Hindlimb muscle (tissue), 1 donor: ENCODE data around the gene ESPNL. TPM values are rescaled to one million over a fixed set of nuclear protein-coding genes. Genes with fewer than 3 reads are reported as not detected.

ENCODE experiments used
- DNase-seq: peaks from one replicate; pipeline ENCODE4 v3.0.0-alpha.2; 2013
- polyA plus RNA-seq: library from polyadenylated mRNA; unstranded; fragments of 120-200 nt; gene quantifications from one replicate; pipeline ENCODE4 v1.2.1, GENCODE V29; 2013; ENCODE audit not compliant: insufficient read length

ESPNL gene
- polyA plus RNA-seq, 1 donor, result 1.2 TPM

DNA sequence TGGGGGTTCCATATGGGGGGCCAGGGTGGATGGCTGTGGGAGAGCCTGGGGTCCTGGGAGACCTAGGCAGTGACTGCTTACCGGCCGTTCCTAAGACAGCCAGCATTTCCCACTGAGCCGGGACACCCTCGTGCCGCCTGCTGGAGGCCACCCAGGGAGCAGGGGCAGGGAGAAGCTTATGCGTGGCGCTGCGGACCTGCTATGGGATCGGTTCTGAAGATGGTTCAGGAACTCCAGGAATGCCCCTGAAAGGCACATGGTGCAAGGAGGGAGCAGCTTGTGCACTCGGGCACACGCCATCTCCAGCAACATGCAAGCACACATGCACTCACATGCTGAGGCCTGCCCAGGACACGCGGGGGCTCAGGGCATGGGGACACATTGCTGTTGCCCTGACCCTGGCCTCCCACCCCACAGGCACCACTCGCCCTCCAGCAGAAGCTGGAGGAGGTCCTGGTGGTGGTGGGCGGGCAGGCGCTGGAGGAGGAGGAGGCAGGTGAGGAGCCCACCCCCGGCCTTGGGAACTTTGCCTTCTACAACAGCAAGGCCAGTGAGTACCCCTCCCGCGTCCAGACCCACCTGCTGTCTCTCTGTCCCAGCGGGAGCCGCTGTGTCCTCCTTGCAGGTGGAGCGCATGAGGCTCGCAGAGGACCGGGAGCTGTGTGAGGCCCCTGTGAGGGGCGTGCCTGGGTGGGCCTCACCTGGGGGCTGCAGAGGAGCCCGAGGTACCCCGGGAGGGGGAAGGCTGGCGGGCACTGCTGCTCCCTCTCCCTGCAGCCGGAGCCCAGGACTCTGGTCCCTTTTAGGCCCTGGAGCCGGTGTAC lies 42.5 kb downstream of the ESPNL start:
- DNase-seq, result no peak

DNA sequence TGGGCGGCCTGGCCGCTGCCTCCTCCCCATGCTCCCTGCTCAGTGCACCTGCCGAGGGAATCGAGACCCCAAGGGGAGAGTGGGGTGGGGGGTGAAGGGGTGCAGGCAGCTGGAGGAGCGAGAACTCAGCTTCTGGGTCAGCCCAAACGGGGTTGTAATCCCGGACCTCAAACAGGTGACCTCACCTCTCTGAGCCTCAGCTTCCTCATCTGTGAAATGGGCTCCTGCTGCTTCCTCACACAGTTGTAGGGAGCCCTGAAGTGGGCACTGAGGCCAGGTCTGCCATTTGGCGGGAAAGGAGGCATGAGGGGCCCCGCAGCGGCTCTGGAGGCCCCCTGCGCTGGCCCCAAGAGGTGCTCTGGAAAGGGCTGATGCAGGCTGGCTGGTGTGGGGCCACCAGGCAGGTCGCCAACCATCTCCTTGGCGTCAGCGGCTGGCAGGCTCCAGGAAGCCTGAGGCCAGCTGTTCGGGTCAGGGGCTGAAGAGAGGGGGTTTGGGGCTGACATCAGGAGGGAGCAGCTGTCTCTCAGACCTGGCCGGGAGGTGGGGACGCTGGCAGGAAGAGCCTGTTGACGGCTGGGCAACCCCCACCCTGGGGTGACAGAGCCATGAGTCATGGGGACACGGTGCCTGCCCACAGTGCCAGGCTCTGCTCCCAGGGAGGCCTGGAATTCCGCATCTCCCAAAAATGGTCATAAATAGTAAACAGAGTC lies 43.3 kb downstream of the ESPNL start:
- DNase-seq, result peak; percentile 38

DNA sequence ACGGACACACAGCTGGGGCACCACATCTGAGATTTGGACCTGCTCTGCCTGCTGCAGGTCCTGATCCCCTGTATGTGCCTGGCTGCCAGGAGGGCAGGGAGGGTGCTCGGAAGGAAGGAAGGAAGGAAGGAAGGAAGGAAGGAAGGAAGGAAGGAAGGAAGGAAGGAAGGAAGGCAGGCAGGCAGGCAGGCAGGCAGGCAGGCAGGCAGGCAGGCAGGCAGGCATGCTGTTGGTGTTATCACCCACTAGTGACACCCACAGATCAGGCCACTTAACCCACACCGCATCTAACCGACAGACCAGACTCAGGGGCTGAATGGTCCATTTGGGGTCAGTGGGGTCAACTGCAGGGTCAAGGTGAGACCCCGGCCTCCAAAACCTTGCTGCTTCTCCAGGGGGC lies 44.1 kb downstream of the ESPNL start:
- no peak for DNase-seq

DNA sequence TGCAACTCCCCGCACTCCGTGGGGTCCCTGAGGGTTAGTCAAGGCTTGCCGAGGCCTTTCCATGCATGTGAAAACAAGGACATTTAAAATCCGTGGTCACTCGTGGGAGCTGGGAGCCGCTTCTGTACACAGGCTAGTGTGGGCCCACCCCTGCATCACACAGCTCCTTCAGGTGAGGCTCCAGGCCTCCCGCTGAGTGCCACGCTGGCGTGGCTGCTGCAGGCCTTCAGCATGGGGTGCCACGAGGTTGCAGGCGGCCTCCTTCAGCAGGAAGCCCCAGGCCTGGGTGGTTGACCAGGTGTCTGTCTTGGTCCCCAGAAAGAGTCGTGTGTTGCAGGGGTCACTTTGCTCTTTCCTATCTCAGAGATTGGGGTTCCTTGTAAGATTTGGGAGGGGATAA lies 44.9 kb downstream of the ESPNL start:
- no peak for DNase-seq

DNA sequence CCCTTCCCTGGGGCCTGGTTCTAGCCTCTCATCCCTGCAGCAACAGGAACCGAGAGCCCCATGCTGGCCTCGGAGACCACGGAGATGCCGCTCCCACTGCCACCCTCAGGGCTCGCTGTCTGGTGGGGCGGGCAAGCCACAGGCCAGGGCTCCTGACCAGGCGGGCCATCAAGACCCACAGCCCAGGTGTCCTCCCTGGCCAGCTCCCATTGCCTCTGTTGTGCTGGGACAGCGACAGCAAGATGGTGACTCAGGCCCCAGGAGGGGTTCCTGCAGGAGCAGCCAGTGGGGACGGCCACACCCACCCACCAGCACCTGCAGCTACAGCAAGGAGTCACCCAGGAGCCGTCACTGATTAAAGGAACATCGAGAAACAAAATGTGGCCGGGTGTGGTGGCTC lies 45.7 kb downstream of the ESPNL start:
- DNase-seq, result no peak

DNA sequence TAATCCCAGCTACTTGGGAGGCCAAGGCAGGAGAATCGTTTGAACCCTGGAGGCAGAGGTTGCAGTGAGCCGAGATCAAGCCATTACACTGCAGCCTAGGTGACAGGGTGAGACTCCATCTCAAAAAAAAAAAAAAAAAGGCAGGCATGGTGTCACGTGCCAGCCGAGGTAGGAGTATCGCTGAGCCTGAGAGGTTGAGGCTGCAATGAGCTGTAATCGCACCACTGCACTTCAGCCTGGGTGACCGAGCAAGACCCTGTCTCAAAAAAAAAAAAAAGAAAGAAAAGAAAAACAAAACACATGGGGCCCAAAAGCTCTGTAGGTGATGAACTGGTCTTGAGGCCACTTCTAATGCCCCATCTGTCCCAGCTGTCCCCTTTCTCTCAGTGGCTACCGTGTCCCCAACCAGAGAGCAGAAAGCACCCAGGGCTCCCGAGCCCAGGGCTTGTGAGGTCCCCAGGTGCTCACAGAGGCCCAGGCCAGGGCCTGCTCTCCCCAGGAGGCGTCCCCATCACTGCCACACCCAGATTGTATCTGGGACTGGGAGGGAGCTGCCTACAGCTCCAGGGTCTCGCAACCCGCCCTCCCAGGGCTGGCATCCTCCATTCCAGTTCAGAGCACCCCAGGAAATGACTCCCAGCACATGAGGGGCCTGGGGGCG lies 46.9 kb downstream of the ESPNL start:
- DNase-seq, result no peak

DNA sequence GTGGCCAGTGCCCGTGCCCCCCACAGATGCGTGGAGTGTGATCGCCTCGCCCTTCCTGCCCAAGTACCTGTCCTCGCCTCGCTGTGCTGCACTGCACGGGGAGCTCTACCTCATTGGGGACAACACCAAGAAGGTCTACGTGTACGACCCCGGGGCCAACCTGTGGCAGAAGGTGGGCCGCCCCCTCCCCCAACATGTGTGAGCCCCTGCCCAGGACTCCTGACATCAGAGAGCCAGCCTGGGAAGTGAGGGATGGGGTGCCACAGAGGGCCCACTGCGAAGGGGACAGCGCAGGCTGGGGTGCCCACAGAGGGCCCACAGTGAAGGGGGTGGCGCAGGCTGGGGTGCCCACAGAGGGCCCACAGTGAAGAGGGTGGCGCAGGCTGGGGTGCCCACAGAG lies 48.8 kb downstream of the ESPNL start:
- DNase-seq, result no peak

DNA sequence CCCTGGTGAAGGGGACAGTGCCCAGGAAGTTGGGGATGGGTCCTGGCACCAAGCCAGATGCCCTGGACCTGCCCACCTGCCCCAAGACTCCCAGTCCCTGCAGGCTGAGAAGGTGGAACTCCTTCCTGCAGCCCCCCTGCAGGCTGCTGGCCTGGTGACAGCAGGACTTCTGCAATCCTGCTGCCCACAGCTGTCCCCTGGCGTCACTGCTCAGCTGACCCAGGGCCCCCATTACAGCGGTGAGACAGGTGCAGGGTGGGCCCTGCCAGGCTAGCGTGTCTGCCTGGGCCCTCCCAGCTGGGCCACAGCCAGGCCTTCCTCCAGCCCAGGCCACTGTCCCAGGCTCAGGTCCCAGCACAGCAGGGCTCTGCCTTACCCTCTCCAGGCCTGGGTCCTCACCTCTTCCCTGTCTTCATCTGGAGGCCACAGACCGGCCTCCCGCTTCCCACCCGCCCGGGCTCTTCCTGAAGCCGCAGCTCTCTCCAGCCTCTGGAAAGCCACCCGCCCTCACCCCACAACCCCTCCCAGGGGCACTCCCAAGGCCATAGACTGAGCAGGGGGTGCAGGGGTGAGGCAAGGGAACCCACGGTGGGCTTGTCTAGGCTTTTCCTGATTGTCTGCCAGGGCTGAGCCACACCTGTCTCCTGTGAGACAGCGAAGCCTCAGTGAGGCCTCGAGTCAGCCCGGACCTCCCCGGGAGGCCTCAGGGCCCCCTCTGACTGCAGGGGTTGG lies 49.9 kb downstream of the ESPNL start:
- peak; percentile 62 for DNase-seq

DNA sequence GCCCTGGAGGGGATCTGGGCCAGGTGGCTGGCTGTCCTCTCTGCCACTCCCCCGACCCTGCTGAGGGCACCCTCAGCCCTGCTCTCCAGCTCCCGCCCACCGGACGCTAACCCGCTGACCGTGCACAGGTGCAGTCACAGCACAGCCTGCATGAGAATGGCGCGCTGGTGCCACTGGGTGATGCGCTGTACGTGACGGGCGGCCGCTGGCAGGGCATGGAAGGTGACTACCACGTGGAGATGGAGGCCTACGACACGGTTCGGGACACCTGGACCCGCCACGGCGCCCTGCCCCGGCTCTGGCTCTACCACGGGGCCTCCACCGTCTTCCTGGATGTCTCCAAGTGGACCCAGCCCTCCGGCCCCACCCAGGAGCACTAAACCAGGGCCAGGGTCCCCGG lies 50.5 kb downstream of the ESPNL start:
- DNase-seq, result no peak

DNA sequence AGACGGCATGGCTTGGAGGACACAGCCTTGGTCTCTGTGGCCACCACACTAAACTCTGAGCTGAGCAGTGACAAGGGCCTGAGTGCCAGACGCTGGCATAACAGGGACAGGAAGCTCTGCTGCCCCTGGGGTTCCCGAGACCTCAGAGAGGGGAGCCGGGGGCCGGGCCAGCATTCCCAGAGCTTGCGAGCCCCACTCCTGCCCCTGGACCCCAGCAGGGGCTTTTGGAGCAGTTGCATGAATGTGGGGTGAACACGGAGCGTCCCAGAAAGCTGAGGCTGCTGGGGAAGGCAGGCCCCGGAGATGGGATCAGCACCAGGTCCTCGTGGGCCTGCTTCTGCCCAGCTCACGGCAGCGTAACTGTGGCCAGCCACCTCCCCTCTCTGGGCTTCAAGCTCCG lies 51.1 kb downstream of the ESPNL start:
- no peak for DNase-seq

DNA sequence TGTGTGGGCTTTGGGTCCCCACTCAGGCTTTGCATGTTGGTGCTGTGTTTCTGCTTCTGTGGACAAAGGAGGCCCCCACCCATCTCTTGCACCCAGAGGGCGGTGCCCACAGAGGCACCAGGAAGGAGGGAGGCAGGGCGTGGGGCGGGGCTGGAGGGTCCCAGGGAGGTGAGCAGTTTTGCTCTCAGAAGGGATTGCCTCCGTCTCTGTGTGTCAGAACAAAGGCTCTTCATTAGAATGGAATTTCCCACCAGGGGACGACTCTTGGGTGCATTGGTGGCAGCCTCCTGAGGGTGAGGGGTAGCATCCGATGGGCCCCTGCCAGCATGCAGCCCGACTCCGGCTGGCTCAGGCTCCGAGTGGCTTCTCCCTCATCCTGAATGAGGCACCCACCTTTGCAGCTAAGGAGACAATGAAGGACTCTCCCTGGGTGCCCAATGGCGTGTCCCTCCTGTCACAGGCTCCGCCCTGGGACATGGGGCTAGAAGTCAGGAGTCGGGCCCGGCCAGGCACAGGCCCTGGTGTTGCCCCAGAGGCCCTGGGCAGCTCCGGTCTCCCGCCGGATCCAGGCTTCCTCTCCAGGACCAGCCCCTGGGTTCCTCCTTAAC lies 51.6 kb downstream of the ESPNL start:
- no peak for DNase-seq

DNA sequence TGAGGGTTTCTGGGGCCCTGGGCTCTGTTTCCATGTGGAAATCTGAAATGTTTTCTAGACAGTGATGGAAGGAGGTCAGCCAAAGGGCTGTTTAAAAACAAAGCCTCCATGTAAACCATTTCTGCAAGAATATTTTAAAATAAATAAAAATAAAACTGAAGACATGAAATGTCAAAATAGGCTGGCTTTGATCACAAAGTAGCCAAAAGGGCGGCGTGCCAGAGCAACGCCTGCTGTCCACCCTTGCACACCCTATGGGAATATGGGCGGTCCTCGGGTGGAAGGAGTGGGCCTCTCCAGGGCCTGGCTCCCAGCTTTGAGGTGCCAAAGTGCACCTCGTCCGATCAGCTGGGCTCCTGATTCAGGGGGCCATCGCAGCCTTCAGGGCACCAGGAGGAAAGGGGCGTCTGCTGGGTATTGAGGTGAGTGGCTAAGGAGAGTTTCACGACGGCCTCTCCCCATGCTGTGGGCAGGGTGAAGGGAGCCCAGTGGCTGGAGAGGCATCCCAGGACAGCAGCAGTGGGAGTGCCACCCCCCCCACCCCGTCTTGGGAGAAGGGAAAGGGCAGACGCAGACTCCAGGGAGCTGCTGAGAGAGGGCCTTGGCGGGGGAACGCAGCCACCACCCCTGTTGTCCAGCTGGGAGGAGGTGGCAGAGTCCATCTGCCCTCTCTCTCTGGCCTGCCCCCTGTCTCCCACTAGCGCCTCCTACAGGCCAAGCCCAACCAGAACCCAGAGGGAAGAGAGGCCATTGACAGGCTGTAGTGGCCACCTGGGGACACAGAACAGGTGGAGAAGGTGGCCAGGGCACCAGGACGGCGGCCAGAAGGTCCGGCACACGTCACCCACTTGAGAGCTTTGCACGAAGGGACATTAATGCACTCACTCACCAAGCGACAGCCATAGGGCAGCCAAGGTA lies 52.9 kb downstream of the ESPNL start:
- DNase-seq, result no peak

DNA sequence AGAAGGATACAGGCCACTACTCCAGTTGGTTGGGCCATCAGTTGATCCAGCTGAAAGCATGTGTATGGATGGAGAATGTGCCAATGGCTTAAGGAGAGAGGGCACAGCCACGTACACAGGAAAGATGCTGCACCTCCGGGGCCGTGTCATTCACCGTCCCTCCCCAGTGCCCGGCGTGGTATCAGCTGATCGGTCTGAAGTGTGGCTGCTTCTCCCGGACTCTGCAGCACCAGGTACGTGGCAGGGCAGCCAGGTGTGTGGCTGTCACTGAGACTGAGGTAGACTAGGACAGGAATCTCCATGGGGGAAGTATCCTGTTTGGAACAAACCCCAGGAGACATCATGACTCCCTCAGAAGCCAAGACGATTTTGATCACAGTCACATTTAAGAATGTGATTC lies 54.4 kb downstream of the ESPNL start:
- DNase-seq, result no peak

DNA sequence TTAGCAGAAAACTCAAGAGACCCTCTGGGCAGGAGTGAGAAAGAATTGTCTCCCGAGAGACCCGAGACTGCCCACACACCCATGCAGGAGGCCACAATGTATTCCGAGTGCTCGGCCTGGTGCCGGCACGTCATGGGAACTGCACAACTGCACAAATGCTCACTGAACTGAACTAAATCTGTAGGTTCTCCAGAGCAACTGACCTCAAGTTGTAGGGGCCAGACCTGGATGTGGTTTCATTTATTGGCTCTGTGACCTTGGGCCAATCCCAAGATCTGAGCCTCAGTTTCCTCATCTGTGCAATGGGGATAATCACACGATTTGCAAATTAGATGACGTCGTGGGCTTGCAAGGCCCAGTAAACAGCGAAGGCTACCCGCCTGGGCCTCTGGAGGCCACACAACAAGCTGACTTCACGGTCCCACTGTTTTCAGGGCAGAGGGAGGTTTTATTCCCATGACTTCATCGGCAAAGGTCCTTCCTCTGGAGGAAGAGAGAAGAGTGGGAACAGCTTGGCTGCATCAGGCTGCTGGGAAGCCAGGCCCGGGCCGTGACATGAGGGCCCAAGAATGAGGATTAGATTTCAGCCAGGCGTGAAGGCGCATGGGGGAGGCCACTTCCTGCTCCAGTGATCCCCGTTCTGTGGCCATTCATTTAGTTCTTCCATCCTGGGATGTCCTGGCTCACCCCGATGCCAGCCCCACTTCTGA lies 55.1 kb downstream of the ESPNL start:
- DNase-seq, result no peak

DNA sequence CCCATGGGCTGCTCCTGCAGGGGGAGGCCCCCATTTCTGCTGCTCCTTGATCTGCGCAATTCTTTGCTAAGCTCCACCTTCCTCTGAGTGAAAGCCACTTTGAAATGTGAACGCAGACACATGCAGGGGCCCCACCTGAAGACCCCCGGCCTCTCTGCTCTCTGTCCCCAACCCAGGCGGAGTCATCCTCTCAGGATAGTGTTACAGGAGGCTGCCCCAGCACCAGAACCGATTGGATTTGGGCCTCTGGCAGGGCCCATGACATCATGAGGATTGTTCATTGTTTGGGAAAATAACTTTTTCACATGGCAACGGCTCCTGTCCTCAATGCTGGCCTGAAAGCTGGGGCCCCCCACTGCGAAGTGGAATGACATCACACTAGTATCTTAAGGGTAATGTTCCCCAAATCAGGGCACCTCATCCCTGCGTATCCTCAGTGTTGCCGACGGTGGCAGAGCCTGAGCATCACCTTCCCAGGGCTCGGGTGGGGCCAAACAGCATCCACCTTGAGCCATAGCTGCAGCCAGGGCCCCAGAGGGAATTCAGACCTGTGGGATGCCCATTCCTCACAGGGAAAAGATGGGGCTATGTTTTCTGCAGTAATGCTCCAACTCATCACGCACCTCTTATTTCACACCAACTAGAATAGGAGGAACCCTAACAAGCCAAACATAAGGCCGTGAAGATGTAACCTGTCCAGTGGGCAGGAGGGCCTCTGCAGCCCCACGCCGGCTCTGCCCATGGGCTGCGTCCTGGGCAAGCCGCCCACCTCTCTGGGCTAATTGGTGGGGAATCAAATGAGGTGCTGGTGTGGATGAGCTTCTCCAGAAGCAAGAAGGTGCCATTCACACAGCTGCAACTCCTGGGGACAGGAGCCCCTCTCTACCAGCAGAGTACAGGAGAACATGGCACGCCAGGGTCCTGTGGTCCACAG lies 55.9 kb downstream of the ESPNL start:
- DNase-seq, result no peak

DNA sequence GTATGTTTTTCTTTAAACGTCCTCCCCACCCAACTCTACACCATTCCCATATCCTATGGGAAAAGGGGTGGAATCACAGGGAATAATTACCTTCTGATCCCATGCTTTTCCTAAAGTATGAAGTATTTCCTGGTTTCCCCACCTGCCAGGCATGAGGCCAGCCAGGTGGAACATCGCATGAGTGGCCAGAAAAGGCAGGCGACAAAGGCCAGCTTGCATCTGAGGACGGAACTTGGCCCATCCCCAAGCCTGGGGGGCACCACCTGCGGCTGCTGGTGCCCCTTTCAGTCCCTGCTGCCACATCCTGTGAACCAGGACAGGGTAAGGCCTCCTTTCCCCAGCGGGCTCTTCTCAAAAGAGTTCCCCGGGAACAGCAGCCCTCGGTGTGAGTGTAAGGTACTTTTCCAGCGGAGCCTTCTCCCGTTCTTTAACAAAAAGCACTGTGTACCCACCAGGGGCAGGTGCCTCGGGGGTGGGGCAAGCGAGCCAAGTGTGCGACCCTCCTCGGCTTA lies 57.4 kb downstream of the ESPNL start:
- DNase-seq, result no peak

DNA sequence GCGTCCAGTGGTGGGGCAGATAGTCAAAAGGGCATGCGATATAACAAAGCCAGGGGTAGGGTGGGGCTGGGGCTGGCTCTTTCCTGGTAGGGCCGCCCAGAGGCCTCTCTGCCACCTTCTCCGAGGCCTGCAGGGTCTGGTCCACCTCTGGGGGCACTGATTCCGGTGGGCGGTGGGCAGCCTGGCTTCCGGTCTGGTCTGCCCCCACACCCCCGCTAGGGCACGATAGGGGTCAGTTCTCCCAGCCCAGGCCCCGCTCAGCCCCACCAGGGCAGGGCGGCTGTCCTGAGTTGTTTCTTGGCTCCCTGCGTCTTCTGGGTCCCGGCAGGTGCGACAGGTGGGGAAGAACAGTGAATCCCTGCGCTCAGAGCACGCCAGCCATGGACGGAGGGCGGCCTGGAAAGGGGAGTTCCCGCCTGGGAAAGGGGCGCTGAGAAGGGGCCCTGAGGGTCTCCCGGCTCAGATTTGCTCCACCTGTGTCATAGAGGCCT lies 57.9 kb downstream of the ESPNL start:
- no peak for DNase-seq

DNA sequence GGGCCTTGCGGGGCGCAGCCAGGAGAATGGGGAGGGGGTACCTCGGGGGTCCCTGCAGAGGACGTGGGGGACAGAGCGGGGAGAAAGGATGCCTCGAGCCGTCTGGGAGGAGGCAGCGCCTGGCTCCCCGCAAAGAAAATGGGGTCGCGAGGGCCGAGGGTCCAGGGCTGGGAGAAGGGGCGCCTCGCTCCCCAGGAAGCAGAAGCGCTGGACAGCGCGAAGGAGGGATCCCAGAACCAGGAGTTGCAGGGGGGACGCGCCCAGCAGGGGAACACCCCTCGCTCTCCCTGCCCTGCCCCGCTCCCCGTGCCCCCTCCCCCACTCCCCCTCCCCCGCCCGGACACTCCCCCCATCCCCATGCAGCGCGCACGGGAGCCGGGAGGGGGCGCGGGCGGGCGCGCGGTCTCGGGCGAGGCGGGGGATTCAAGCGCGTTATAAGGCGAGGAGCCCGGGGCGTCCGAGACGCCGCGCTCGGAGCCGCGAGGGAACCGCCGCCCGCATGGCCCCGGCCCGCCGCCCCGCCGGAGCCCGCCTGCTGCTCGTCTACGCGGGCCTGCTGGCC lies 58.5 kb downstream of the ESPNL start, which contains the start of gene ERFE:
Gene ERFE, plus strand, starts transcription at position 462 of the 562 bp plus-strand sequence. Its CDS starts 38 bp downstream, at position 500.
- DNase-seq, result peak; percentile 48
